Activated CD8-positive, alpha-beta memory T cell treated with anti-CD3 and anti-CD28 coated beads for 1 hour (primary cell): ENCODE results near the gene DCTN4.
"Not testable (repeated sequence)": the region's sequence is repeated elsewhere in the genome, so short reads cannot be mapped to it uniquely, and the experiment has no call there.

Source experiments
- DNase-seq, 2 donors: peaks; one replicate each; pipeline ENCODE4 v3.0.0-alpha.2; 2020; ENCODE audit warnings: low read depth in 1 of 2; ENCODE audit errors: extremely low read depth in 1 of 2

The DCTN4 gene

DNA sequence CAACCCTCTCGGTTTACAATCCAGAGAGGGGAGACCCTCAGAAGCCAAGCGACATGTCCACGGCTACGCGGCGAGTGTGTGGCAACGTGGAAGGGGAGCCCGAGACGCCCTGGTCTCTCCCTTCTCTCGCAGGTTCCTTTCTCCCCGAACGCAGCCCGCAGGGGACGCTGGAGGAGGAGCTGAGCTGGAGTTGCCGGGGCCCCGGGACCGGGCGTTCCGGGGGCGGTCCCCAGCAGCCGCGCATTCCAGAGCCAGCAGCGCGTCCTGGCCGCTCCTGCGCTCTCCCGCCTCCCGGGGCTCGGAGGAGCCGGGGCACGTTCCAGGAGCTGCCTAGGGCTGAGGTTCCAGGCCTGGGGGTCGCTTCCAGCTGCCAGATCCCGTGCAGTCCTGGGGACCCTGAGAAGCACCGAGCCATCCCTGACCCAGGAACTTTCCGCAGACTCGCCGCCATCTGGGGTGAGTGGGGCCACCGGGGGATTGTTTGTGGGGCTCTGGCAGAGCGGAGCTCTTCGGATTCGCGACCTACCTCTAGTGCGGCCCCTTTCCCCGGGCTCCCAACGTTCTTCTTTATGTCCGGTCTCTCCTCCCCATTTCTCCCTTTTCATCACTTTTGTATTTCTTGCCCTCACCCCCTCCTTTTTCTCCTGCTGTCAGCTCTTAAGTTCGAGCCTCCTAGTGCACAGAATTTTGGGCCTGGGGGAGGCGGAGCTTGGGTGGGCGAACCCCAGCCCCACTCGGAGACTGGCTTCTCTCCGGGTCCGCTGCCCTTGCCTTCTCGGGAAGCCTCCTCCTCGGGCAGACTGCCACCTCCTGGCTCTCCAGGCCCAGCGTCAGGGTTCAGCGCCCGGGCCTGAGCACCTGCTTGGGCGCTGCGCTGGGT is 19.9 kb upstream of the DCTN4 start, which contains the start of gene SMIM3:
SMIM3 (plus strand) TSS at position 241 of the 880 bp plus-strand sequence. CDS start 16,684 bp downstream, outside the sequence.
- DNase-seq, result peak; percentile 42 to 50

DNA sequence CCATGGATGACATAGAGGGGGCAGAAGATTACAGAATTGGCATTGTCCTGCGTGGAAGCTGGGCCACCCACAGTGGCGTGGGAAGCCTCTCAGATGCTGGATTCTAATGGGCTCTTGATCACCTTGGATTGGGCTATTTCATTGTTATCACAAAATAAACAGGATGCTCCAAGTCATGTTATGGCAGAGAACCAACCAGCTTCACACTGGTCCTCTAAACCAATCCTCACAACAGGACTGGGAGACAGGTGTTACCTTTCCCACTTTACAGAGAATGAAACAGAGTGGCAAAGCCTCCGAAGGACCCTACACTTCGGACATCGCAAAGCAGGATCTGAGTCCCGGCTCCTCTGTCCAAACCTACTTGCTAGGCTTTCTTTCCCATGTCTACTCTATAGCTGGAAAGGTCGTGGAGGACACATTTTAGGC is 19.3 kb upstream of the DCTN4 start:
- DNase-seq, result no peak

DNA sequence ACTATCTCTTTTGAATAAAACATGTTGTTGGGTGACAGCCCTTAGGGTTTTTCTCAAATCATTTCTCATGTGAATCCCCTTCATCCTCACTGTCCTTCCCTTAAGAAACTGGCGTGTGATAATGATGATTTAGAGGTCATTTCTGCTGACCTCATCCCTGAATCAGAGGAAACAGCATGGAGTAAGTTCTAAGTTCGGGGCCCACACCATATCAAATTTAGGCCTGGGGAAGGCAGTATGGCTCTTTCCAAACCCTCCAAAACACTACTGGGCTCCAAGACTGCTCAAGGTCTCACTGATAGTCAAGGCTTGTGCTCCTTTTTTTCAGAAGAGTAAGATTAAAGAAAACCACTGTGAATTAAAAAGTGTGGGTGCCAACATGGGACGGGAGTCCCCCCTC is 18.9 kb upstream of the DCTN4 start:
- DNase-seq, result no peak

GRCh38 chr5:150774145-150774544 is 15.3 kb upstream of the DCTN4 start:
- DNase-seq, result no peak

DNA sequence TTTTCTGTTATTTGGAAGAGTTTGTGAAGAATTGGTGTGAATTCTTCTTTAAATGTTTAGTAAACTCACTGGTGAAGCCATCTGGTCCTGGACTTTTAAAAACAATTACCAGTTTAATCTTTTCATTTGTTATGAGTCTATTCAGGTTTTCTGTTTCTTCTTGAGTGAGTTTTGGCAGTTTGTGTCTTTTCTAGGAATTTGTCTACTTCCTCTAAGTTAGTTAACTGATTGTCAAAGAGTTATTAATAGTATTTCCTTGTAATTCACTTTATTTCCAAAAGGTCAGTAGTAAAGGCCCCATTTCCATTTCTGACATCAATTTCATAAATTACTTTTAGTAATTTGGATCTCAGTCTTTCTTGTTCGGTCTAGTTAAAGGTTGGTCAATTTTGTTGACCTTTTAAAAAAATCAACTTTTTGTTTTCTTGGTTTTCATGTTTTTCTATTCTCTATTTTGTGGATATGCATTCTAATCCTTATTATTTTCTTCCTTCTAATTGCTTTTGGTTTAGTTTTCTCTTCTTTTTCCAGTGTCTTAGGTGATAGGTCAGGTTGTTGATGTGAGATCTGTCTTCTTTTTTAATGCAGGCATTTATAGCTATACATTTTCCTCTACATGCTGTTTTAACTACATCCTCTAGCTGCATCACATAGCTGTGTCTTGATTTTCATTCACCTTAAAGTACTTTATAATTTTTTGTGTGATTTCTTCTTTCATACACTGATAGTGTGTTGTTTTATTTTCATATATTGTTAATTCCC is 12.4 kb upstream of the DCTN4 start:
- DNase-seq, result no peak

DNA sequence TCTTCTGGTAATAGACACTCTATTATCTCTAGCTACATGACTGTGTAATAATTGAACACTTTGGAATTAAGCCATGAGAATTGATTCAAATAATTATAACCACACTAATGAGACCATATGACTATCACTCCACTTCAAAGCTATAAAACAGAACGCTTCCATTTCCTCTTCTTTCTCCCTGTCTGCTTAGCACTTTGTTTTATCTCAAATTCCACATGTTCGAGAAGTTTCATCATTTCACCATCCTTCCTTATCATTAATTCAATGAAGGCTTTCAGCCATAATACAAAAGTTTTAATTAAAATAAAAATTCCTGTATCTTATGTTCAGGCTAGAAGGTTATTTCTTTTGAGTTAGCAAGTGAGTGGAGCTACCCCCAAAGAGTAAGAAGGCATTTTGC is 7.4 kb upstream of the DCTN4 start:
- DNase-seq, result no peak

GRCh38 chr5:150765799-150766169 is 7.0 kb upstream of the DCTN4 start:
- DNase-seq, result no peak

GRCh38 chr5:150765011-150765798 is 6.4 kb upstream of the DCTN4 start:
- DNase-seq, result no peak

DNA sequence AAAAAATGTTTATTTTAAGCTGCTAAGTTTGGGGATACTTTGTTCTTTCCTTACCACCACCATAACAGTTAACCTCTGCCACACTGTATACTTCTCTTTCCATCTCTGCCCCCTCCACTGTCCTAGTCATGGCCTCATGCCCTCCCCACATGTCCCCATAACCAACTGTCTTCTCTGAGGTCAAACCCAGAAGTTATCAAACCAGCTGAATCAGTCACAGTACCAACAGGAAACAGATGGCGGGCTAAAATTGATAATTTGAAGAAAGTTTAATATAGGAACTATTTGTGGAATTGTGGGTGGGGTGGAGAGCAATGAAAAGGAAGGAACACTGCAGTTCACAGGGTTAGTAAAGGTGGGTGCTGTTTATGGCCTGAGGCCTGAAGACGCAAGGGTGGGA is 5.7 kb upstream of the DCTN4 start:
- no peak for DNase-seq

GRCh38 chr5:150763023-150763769 is 4.4 kb upstream of the DCTN4 start:
- no peak for DNase-seq

DNA sequence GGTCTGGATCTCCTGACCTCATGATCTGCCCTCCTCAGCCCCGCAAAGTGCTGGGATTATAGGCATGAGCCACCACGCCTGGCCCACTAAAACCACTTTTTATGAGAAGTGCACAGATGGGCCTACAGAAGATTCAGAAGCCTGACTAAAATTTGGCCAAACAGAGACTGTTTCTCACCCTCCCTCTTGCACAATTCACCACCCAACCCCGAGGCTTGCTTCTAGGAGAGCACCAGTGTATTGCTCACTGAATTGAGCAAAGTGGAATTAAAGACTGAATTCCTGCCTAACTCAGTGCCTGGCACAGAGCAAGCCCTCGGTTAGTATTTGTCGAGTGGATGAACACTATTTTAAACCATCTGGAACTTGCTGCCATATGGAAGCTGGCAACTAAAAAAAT is 3.4 kb upstream of the DCTN4 start:
- no peak for DNase-seq

DNA sequence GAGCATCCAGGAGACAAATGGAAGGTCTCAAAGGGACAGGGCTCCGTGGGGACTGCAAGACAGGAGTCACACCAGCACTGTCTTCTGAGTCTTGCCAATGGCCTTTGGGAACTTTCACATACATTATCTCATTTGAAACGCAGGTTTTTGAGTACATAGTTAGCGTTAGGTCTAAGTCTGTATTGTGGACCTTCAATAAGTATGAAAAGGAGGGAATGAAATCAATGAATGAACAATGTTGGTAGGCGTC is 442 bp upstream of the DCTN4 start:
- DNase-seq, result no peak

- no peak for DNase-seq
Measured at GRCh38 chr5:150758203-150758530, 650 bp downstream of the DCTN4 start.

DNA sequence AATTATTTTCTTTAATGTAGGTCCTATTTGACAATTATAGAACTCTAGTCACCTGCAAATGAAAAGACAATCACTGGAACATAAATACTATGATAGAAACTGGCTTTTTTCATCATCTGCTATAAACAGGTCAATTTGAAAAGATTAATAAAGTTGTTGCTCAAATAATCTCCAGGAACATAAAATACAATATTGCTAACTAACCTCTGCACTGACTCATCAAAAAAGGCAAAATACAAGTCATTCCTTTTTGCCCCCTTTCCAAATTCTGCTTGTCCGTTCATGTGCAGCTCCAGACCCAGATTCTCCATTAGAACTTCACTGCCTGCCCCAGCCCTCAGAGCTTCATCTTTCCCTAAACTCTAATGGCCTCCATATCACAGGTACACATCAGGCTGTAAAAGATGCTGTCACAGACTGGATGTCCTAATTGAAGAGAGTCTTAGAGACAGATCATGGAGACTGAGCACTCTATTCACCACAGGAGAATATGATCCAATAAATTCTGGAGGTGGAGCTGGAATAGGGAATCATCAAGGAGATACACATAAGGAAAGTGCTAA is 1.6 kb downstream of the DCTN4 start:
- no peak for DNase-seq

DNA sequence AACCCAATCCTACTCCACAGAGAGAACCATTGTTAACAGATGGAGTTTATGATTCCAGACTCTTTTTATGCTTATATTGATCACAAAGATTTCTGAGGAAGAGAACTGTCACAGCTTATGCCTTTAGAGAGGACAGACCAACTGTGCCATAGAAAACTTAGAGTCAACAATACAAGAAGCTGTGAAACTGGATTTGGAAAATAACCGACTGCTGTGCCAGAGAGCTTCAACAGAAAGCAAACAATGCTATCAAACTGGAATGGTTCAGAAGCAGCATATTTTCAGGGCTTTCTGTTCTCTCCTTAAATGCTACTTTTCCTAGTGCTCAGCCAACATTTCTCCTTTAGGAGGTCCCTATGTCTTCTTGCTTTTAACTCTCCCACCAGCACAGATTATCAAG is 5.0 kb downstream of the DCTN4 start:
- DNase-seq, result no peak

GRCh38 chr5:150753463-150753862 is 5.4 kb downstream of the DCTN4 start:
- DNase-seq, result no peak

GRCh38 chr5:150751096-150751891 is 7.5 kb downstream of the DCTN4 start:
- DNase-seq, result no peak

- no peak for DNase-seq
Measured at GRCh38 chr5:150750469-150750868, 8.3 kb downstream of the DCTN4 start.

GRCh38 chr5:150743142-150743488 is 15.7 kb downstream of the DCTN4 start:
- DNase-seq, result not testable (repeated sequence)
